Measurements from ENCODE around the gene OSBP. TPM values are rescaled to one million over a fixed set of nuclear protein-coding genes. Genes with fewer than 3 reads are reported as not detected.
"Not testable (repeated sequence)": the region's sequence is repeated elsewhere in the genome, so short reads cannot be mapped to it uniquely, and the experiment has no call there.

Gene OSBP
- total RNA-seq = 78.6 TPM

DNA sequence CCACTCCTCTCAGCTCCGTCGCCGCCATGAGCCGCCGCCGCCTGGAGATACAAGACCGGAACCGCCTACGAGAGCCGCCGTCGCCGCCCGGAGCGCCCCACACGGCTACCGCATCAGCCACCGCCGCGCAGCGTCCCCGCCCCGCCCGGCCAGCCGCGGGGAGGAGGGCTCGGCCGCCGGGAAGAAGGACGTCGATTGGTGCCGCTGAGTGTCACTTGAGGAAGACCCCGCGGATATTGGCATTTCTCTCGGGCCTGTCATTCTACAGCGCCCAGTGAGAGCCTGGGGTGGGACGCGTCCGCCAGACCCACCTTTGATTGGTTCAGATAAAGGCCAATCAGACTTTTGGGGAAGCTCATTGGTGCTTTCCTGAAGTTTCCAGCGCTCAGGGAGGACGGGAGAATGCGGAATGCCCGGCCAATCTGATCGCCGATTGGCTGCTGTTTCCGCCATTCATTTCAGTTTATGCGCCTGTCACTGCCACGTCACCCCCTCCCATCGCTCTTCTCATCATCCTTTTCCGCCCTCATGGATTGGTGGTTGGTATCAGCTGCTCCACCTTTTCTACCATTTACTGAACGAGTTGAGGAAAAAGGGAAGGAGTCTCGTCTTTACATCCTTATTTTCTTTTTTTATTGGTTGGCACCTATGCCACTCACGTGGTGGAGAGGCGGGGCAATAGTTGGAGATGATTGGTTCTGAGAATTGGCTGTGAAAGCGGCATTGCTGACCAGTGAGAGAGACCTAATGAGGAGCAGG, at the start of gene OSBP:
Gene OSBP (minus strand): TSS at position 138 of the 759 bp plus-strand sequence. CDS start 110 bp downstream, at position 28.
- peak; percentile 100 for DNase-seq

- DNase-seq = no peak
These were observed 45.0 kb upstream of the OSBP start for GRCh38 chr11:59660621-59661020.

DNA sequence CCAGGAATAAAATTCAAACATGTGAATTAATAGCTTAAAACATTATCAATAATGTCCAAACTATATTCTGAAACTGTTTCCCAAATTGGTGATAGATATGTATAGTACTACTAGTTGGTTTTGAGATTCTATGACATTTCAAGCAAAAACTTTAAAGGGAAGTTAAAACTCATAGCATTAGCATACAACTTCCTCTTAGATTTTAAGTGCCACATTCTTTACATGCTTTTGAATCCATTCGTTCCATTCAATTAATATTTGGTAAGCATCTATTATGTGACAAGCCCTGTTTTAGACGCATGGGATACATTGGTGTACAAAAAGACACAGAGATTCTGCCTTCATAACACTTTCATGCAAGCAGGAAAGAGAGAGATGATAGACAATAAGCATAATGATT, 44.4 kb upstream of the OSBP start:
- no peak for DNase-seq

DNA sequence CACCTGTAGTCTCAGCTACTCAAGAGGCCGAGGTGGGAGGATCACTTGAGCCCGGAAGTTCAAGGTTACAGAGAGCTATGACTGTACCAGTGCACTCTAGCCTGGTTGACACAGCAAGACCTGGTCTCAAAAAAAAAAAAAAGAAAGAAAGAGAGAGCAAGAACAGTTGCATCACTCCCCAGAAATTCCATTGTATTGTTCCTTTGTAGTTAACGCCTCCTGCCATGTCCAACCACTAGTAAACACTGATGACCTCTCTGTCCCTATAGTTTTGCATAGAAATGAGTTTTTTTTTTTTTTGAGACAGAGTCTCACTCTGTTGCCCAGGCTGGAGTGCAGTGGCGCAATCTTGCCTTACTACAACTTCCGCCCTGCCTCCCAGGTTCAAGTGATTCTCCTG, 42.5 kb upstream of the OSBP start:
- no peak for DNase-seq

- DNase-seq = no peak
These were observed 39.3 kb upstream of the OSBP start for GRCh38 chr11:59654893-59655292.

- no peak for DNase-seq
These were observed 31.8 kb upstream of the OSBP start for GRCh38 chr11:59647245-59647980.

DNA sequence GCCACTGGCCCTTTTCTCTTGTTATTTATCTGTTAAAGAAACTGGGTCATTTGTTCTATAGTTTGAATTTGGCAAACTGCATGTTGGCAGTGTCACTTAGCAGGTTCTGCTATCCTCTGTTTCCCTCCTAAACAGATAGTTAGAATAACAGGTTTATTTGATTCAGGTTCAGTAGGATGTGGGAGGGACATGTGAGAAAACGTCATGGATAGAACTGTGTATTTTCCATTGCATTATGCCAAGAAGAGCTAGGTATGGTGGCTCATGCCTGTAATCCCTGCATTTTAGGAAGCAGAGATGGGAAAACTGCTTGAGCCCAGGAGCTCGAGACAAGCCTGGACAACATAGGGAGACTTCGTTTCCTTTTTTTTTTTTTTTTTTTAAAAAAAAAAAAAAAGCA, 29.0 kb upstream of the OSBP start:
- no peak for DNase-seq

- no peak for DNase-seq
These were observed 27.8 kb upstream of the OSBP start for GRCh38 chr11:59643390-59643789.

DNA sequence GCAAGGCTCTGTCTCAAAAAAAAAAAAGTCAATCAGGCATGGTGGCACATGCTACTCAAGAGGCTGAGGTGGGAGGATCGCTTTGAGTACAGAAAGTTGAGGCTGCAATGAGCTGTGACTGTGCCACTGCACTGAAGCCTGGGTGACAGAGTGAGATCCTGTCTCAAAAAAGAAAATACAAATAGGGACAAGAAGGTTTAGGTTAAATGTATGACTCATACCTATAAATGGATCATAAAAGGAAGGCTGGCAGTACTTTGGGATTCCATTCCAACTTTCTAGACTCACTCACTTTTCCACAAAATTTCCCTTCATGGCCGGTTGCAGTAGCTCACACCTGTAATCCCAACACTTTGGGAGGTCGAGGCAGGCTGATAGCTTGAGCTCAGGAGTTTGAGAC, 25.6 kb upstream of the OSBP start:
- no peak for DNase-seq

DNA sequence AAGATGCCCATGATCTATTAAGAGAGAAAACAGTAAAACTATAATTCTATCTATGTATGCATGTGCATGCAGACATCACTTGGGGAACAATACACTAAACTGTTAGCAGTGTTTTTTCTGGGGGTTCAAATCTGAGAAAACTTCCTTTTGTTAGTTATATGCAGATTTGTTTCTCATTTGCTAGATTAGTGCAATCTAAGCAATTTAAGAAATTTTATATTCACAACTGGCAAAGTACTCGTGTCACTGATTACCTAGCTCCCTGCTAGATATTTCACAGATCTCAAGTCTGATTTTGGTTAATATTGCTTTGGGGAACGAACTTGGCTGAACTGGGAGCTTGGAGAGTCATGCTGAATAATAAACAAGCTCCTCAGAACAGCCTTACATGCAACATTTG, 14.9 kb upstream of the OSBP start:
- DNase-seq = no peak

DNA sequence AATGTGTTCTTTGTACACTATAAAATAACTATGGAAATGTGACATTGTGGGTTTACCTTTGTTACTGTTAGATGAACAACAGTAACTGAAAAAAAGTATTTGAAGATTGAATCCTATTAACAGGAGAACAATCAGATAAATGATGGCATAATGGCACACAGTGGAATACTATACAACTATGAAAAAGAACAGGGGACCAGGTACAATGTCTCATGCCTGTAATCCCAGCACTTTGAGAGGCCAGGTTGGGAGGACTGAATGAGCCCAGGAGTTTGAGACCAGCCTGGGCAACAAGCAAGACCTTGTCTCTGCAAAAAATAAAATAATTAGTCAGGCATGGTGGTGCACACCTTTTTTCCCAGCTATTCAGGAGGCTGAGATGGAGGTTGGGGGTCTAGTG, 14.4 kb upstream of the OSBP start:
- DNase-seq = no peak

DNA sequence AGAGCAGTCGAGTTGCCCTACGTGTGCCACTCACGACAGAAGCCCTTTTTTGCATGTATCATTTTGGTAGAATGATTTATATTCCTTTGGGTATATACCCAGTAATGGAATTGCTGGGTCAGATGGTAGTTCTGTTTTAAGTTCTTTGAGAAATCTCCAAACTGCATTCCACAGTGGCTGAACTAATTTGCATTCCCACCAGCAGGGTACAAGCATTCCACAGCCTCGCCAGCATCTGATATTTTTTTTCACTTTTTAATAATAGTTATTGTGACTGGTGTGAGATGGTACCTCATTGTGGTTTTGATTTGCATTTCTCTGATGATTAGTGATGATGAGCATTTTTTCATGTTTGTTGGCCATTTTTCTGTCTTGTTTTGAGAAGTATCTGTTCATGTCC, 11.4 kb upstream of the OSBP start:
- not testable (repeated sequence) for DNase-seq

DNA sequence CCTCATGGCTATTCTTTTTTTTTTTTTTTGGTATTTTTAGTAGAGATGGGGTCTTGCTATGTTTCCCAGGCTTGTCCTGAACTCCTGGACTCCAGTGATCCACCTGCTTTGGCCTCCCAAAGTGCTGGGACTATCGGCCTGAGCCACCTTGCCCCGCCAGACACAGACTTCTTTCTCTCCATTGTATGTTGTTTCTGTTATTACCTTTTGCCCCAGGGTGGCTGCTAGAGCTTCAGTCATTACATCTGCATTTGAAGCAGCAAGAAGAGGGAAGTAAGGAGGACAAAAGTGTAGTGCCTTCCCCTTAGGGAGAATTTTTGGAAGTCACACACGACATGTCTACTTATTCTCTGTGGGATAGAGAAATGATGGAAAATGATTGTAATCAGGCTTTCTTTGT, 10.1 kb upstream of the OSBP start:
- DNase-seq = no peak

DNA sequence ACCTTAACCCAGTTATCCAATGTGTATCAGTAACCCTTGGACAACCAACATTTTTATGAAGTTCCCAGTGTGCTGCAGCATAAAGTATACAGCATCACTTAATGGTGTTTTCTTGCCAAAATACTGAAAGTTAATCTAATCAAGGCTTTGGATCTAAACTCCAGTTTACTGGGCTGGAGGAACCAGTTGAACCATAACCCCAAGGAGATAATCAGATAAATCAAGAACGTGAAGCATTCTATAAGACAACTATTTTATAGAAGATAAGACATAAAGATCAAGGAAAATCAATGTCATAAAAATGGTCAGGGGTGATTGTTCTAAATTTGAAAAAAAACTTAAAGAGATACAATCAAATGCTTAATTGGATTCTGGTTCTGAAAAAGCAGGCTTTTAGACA, 2.3 kb upstream of the OSBP start:
- DNase-seq = no peak

DNA sequence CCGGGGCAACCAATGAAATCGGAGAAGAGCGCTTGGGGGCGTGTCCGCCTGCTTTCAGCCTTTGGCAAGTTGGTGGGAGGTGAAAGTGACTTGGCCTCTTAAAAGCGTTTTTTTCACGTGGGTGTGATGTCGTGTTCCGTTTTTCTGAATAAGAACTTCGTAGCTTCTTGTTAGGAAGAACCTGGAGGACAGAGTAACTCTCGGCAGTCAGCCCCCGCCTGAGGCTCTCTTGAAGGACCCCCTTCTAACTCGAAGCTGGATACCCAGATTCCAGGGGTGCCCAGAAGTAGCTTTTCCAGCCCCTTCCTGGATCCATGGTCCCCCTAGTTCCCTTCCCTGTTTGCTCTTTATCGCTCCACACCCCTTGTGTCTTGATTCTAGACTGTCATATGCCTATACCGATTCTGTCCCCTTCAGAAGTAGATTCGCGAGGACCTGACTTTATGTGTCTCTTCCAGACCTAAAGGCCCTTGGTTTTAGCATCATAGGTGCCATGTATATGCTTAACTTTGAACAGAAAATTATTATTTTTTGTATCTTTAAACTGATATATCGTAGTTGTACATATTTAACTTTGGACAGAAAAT, 915 bp upstream of the OSBP start:
- no peak for DNase-seq

GRCh38 chr11:59615120-59615636, 396 bp downstream of the OSBP start:
- DNase-seq = peak; percentile 41

GRCh38 chr11:59614277-59615119, 1.1 kb downstream of the OSBP start:
- peak; percentile 26 for DNase-seq

DNA sequence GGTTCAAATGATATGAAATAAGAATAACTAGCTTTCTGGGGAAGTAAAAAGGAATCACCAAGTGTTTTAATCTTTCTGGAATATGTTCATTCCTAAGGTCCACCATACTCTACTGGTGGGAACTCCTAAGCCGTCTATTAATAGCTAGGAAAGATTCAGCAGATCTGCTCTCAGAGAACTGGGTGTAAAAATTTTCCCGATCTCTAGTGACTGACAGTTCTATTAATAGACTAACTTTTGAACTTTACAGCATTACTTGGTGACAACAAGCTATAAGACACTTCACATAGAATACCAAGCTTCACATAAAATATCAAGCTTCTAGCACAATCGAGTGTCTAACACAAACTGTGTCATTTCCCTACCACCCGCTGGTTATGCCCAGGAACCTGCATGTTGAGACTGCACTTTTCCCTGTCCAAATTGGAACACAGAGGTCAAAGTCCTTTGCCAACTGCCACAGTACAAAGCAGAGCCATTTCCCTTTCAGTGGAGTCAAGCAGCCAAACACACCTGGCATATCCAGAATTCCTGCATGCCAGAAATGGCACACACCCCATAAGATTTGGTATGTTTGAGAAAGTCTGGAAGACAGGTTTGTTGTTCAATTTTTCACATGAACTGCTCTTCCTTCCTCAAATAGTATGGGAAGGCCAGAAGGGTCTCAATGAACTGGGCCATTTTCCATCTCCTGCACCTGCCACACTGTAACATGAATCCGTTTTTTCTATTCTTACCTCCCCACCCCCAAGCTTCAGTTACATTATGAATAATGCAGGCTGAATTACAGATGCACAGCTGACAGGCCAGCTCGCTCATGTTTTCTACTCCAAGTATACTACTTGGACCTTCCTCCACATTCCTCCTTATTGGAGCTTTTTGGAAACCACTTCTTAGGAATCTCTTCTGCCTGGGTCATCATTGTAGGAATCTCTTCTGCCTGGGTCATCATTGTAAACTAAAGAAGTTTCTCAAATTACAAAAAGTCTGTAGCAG, 3.7 kb downstream of the OSBP start:
- DNase-seq = peak; percentile 82

- no peak for DNase-seq
These were observed 5.3 kb downstream of the OSBP start for GRCh38 chr11:59610289-59610688.

GRCh38 chr11:59607703-59608454, 7.7 kb downstream of the OSBP start:
- DNase-seq = no peak

Measured in tongue (tissue), 2 donors.